Erythroblast (primary cell): ENCODE measurements around the gene CYP4Z1.
"Not testable (repeated sequence)": the region's sequence is repeated elsewhere in the genome, so short reads cannot be mapped to it uniquely, and the experiment has no call there.

Source experiments
- DNase-seq, 2 experiments: peaks; one replicate each; lab custom pipeline; 2025; lab: John Stamatoyannopoulos, UW
- GATA1 ChIP-seq: IDR thresholded peaks from 2 replicates; pipeline ENCODE4 v1.6.1; 2011; ENCODE audit warnings: low read depth, mild to moderate bottlenecking, control low read depth, low read length, moderate library complexity
- POLR2A ChIP-seq: IDR thresholded peaks from 2 replicates; pipeline ENCODE4 v1.6.1; 2011; ENCODE audit warnings: mild to moderate bottlenecking, low read length

CYP4Z1 gene, protein sequence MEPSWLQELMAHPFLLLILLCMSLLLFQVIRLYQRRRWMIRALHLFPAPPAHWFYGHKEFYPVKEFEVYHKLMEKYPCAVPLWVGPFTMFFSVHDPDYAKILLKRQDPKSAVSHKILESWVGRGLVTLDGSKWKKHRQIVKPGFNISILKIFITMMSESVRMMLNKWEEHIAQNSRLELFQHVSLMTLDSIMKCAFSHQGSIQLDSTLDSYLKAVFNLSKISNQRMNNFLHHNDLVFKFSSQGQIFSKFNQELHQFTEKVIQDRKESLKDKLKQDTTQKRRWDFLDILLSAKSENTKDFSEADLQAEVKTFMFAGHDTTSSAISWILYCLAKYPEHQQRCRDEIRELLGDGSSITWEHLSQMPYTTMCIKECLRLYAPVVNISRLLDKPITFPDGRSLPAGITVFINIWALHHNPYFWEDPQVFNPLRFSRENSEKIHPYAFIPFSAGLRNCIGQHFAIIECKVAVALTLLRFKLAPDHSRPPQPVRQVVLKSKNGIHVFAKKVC

DNA sequence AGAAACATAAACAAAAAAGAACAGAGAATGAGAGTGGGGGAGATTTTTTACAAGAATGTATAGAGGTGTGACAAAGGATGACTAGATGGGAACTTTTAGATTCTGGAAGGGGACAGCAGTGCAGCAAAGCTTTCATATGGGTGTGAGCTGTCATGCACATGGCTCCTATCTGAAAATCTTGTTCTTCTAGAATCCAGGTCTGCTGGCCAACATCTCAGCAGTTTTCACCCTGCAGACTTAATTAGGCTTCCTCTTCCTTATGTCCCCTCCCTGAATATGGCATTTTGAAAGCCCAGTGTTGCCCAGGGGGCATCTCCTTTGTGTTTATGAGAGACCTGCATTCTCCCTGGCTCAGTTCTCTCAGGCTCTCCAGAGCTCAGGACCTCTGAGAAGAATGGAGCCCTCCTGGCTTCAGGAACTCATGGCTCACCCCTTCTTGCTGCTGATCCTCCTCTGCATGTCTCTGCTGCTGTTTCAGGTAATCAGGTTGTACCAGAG lies at the start of gene CYP4Z1:
Gene CYP4Z1, plus strand, starts transcription at position 135 of the 498 bp plus-strand sequence. Its CDS starts 260 bp downstream, at position 395.
- no peak for DNase-seq
- TF ChIP-seq POLR2A = no peak
- TF ChIP-seq GATA1 = no peak

DNA sequence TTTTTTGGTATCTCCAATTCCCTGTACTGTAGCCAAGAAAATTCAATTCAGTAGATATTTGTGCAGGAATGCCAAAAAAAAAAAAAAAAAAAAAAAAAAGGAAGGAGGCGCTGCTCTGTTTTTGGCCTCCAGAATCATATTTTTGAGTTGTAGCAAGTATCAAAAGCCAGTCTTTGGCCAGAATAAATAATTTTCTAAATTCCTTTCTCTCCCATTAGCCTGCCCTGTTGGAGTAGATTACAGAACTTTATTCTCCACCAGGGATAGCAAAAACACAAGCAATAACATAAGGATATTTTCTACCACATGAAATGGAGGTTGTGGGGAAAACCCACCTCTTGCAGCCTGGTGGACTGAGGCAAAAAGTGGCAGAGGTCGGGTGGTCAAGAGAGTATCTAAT lies 46.0 kb upstream of the CYP4Z1 start:
- DNase-seq = no peak
- TF ChIP-seq GATA1 = no peak
- TF ChIP-seq POLR2A = no peak

DNA sequence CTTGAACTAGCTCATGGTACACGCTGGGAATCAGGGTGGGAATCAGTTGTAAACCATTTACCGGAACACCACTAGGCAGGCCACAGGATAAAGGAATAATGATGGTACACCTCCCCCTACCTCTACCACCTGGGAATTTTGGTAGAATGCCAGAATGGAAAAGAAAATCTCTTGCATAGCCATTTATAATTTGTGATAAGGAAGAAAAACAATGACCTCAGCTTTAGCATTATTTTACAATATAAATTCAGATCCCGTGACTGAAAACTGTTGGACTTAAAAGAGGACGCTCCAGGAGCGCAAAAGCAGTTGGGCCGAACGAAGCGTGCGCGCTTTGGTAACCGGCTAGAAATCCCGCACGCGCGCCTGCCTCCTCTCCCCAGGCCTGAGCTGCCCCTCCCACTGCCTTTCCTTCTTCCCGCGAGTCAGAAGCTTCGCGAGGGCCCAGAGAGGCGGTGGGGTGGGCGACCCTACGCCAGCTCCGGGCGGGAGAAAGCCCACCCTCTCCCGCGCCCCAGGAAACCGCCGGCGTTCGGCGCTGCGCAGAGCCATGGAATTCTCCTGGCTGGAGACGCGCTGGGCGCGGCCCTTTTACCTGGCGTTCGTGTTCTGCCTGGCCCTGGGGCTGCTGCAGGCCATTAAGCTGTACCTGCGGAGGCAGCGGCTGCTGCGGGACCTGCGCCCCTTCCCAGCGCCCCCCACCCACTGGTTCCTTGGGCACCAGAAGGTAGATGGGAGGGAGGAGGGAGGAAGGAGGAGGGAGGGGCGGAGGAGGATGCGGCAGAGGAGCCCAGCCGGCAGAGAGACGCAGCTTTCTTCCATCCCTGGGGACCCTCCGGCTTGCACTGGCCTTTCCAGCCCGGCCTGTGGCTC lies 43.5 kb upstream of the CYP4Z1 start, which contains the start of gene CYP4X1:
Gene CYP4X1, plus strand, starts transcription at position 402 of the 873 bp plus-strand sequence. Its CDS starts 149 bp downstream, at position 551.
- no peak for TF ChIP-seq POLR2A
- TF ChIP-seq GATA1 = no peak
- no peak for DNase-seq

DNA sequence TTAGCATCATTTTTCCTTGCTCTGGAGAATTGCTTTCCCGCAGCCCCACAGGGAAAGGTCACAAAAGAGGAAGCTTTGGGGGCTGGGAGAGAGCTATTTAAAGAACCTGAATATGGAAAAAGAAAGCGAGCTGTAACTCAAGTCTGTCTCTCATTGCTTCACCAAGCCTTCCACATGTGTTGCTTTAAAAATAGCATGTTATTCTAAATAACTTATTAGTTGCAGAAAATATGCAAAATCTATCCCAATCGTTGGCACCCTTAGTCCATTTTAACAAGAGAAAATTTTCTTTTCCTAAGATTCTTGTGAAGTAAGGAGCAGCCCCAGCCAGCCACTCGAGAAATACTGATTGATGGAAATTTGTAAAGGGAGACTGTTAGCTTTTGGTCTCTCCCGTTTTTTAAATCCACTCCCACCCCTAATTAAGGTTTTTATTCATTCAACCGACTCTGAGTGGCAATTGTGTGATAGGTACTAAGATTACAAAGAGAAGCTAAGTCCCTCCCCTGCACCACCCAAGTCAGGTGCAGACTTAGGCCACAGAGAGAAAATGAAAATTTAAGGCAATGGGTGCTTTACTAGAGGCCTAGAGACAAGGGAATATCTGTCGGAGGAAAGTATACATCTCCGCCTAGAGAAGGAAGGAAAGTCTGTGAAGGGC lies 42.8 kb upstream of the CYP4Z1 start:
- TF ChIP-seq GATA1 (no peak), POLR2A (no peak)
- DNase-seq = no peak

DNA sequence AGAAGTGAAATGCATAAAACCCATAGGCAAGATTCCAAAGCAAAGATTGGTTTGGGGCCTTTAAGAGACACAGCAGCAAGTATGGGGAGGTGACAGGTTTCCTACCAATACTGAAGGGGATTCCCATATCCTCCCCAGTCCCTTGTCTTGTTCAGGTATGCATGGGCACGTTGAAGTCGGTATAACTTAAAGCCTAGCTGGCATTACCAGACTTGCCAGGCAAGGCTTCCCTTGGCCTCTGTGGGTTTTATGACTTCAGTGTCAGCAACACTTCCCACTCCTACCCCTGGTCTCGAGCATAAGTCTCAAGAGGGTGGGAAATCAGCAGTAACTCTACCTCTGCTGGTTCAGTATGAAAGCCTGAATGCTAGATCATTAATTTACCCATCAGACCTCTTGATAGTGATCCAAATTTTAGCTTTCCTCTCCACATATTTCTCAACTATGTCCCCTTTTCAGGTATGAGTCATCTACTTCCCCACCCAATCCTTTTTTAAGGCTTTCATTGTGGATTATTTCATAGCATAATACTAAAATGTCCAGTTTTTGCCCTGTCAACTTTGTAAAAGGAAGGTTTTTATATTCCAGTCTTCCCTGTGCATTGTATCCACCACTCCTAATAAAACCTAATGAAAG lies 36.7 kb upstream of the CYP4Z1 start:
- TF ChIP-seq GATA1 (no peak), POLR2A (no peak)
- no peak for DNase-seq

DNA sequence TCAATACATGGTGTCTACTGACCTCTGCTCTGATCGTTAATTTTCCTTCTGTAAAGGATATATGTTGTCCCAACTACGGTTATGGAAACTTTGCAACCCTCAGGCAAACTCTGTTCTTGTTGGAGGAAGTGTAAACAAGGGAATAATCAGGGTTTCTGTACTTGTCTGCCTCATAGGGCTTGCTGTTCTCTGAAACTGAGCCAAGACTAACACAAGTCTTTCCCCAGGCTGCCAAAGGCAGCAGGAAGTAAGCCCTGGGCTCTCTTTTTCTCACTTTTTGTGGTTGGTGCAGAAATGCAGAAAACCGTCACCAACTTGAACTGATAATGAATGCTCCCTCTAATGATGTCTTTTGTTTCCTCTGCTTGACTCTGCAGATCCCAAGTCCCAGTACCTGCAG lies 36.0 kb upstream of the CYP4Z1 start:
- no peak for DNase-seq
- TF ChIP-seq GATA1 = no peak
- TF ChIP-seq POLR2A = no peak

DNA sequence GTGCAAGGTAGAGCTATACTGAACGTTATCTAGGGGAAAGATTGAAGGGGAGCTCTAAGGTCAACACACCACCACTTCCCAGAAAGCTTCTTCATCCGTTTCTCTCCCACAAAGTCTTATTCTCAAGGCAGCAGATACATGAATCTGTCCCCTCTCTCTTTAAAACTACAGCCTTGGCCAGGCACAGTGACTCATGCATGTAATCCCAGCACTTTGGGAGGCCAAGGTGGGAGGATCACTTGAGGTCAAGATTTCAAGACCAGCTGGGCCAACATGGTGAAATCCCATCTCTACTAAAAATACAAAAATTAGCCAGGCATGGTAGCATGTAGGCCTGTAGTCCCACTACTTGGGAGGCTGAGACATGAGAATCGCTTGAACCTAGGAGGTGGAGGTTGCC lies 35.4 kb upstream of the CYP4Z1 start:
- DNase-seq = no peak
- no peak for TF ChIP-seq GATA1
- no peak for TF ChIP-seq POLR2A

DNA sequence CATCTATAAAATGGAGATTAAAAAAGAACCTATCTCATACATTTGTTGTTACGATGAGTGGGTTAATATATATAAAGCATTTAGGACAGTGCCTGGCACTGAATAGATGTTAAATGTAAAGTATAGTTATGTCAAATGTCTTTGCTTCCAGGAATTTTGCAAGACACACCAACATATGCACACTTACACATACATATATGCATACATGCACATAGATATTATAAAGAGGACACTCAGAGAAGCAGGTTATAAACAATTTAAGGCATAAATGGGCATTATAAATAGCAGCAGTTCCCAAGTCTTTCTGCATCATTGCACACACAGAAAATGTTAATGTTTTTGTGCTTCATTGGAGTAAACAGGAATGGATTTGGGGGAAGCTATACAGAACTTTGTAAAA lies 30.3 kb upstream of the CYP4Z1 start:
- DNase-seq = no peak
- TF ChIP-seq POLR2A (no peak), GATA1 (no peak)

DNA sequence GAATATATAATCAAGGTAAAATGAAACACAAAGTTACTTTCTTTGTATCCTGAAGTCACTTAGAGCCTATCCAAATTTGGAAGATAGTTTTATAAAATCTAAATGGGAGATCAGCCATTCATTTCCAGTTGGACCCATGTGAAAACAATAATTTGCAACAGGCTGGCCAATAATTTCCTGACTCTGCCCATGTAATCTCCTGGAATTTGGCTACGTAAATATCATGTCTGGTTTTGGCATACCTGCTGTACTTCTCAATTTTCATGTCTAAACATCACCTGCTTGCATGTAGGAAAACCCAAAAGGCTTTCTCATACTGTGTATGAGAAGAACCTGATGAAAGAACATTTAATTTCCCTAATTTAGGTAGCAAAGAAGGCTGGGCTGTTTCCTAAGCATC lies 7.7 kb upstream of the CYP4Z1 start:
- no peak for DNase-seq
- TF ChIP-seq POLR2A = no peak
- TF ChIP-seq GATA1 = no peak

DNA sequence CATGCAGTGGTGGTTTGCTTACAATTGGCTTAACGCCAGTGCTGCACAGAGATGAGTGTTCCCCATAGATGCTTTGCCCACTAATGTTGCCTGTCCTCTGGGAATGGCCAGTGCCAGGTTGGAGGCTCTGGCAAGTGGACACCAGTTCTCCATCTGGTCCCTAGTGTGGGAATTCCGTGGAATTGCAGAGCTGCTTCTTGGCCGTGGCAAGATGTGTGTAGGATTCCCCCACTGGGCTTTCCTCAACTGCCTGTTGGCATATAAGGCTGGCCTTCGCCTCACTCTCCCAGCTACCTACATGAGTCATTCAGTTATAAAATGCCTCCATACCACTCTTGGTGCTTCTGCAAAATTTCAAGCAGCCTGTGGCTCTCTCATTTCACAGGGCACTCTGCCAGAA lies 2.0 kb downstream of the CYP4Z1 start:
- not testable (repeated sequence) for DNase-seq

DNA sequence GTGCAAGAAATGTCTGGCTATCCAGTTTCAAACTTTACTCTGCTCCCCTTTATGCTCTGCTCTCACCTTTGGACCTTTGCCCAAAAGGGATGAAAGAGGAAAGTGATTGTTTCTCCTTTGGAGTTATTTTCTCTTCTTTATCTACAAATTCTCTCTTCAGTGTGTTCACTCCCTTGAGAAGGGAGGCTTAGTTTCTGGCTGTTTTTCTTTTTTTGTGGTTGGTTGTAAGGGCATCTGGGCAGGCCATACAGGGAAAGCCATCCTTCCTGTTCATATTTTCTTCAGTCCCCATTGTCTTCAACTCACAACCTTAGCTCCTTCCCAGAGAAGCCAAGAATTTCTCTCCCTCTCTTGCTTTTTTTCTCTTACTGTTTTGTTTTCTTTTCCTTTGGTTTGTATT lies 2.5 kb downstream of the CYP4Z1 start:
- DNase-seq = not testable (repeated sequence)

DNA sequence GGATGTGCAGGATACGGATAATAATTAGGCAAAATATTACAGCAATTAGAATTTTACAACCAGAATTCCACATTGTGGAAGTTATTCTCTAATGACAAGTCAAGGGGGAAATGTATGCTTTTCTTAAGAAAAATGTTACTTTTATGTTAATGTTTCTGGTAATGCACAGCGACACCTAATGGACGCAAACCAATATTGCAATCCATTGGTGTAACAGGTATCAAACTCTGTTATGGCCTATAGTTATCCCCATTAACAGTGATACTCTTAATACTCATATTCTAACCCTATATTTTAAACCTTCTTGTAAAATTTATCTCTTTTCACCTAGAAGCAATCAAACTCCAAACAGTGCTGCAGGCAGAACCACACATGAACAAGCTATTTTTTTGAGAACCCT lies 22.3 kb downstream of the CYP4Z1 start:
- peak; percentile 24 to 64 for DNase-seq

DNA sequence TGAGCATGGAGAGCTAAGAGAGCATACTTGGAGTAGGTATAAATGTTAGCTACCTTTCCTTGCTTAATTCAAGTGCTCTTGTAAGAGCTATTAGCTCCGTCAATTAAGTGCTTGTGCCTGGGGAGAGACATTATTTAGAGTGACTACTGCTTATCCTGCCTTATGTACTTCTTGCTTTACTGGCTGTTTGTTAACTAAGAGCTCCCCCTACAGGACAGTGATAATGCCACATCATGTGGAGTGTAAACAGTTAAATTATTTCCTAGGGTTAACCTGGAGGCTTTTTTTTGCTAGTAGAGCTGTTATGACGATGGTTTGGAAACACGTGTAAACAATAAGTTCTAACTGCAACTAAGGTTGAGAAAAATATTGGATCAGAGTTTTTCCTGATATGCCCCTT lies 24.4 kb downstream of the CYP4Z1 start:
- not testable (repeated sequence) for DNase-seq
